MCF 10A (cell line): ENCODE results near the gene TGM6. TPM values are rescaled to one million over a fixed set of nuclear protein-coding genes. Genes with fewer than 3 reads are reported as not detected.
A peak's percentile ranks its signal among the peaks of the same experiment; 100 is the strongest.

Source experiments
- BruUV-seq: library from RNA; stranded (reverse); fragments of 400-500 nt; replicated peaks from 2 replicates; lab custom pipeline; 2021; lab: Mats Ljungman, UMichigan
- CTCF ChIA-PET: fragments of 300-600 bp; sonication (Branson Sonifier 250); formaldehyde crosslinking; extraction: SDS; loops from one replicate; lab custom pipeline; 2021; ENCODE audit warnings: antibody characterized with exemption, inconsistent platforms; lab: Yijun Ruan, JAX
- POLR2A ChIA-PET: fragments of 300-600, 350-650 bp; sonication (Branson Sonifier 250); formaldehyde crosslinking; extraction: SDS; loops from one replicate; lab custom pipeline; 2020; ENCODE audit warnings: antibody characterized with exemption, inconsistent platforms; lab: Yijun Ruan, JAX
- DNase-seq: peaks from one replicate; pipeline ENCODE4 v3.0.0-alpha.2; 2018; ENCODE audit not compliant: unreplicated experiment
- H3K27ac Mint-ChIP-seq: one replicate; pipeline ENCODE4 v1.8.0; 2022; ENCODE audit warnings: mild to moderate bottlenecking, low read depth, mixed read lengths; ENCODE audit not compliant: unreplicated experiment
- H3K27me3 Mint-ChIP-seq: one replicate; pipeline ENCODE4 v1.8.0; 2022; ENCODE audit warnings: mixed read lengths; ENCODE audit not compliant: insufficient read depth, unreplicated experiment
- H3K36me3 Mint-ChIP-seq: one replicate; pipeline ENCODE4 v1.8.0; 2022; ENCODE audit warnings: mild to moderate bottlenecking, moderate library complexity, mixed read lengths; ENCODE audit not compliant: insufficient read depth, unreplicated experiment
- H3K4me1 Mint-ChIP-seq: one replicate; pipeline ENCODE4 v1.8.0; 2022; ENCODE audit warnings: mixed read lengths; ENCODE audit not compliant: insufficient read depth, unreplicated experiment
- H3K4me3 Mint-ChIP-seq: one replicate; pipeline ENCODE4 v1.8.0; 2022; ENCODE audit warnings: mild to moderate bottlenecking, moderate library complexity, mixed read lengths; ENCODE audit not compliant: unreplicated experiment
- H3K9me3 Mint-ChIP-seq: one replicate; pipeline ENCODE4 v1.8.0; 2022; ENCODE audit warnings: mixed read lengths; ENCODE audit not compliant: unreplicated experiment
- CTCF ChIP-seq: fragments of 200-600 bp; IDR thresholded peaks from one replicate; pipeline ENCODE4 v1.8.0; 2022; ENCODE audit warnings: antibody characterized with exemption, mild to moderate bottlenecking; ENCODE audit not compliant: unreplicated experiment
- intact Hi-C: fragments of 100-400 bp; cut with micrococcal nuclease; formaldehyde crosslinking; loops from 2 replicates; pipeline ENCODE4 v1.14.1; 2022
- total RNA-seq: library from RNA; stranded (reverse); gene quantifications from 2 replicates; pipeline ENCODE4 v1.2.3, GENCODE V29; 2022

The TGM6 gene
- total RNA-seq, 1 experiment from 2014 or later: not detected

GRCh38 chr20:2333821-2334220, 46.9 kb upstream of the TGM6 start:
- POLR2A ChIA-PET: interaction anchor here (1.0 kb wide), 1 partner anchor 19 kb away, joined by 4 read pairs; no protein-coding TSS in a partner anchor
- CTCF ChIA-PET: interaction anchor here (1.1 kb wide), 2 partner anchors 17 to 98 kb away, joined by 3 to 4 read pairs; no protein-coding TSS in a partner anchor
- TF ChIP-seq CTCF: no peak

GRCh38 chr20:2335096-2335870, 45.4 kb upstream of the TGM6 start:
- Mint-ChIP-seq H3K9me3 (peaks cover 6% of the 10 kb centered on the region), H3K4me1 (peaks cover 6% of the 10 kb centered on the region), H3K27ac (no peak overlapping the region), H3K36me3 (peaks cover 5% of the 10 kb centered on the region), H3K4me3 (no peak overlapping the region), H3K27me3 (peaks cover 25% of the 10 kb centered on the region)
- BruUV-seq: no TSS peak
- ChIA-PET CTCF (interaction anchor here (0.6 to 1.0 kb wide), 4 partner anchors 8 to 111 kb away, joined by 3 to 4 read pairs (median 3); no protein-coding TSS in a partner anchor), POLR2A (no interaction called here)
- no peak for TF ChIP-seq CTCF
- intact Hi-C loops: no loop called here
- DNase-seq: no peak

More at GRCh38 chr20:2333821-2334220, 46.9 kb upstream of the TGM6 start:
- no TSS peak for BruUV-seq
- no peak for DNase-seq
- Mint-ChIP-seq H3K27ac (no peak overlapping the region), H3K36me3 (peaks cover 5% of the 10 kb centered on the region), H3K4me1 (peaks cover 6% of the 10 kb centered on the region), H3K27me3 (peaks cover 32% of the 10 kb centered on the region), H3K9me3 (peaks cover 6% of the 10 kb centered on the region), H3K4me3 (no peak overlapping the region)
- intact Hi-C loops: no loop called here

GRCh38 chr20:2336471-2336870, 44.2 kb upstream of the TGM6 start:
- POLR2A ChIA-PET: no interaction called here
- intact Hi-C loops: no loop called here
- peaks cover 6% of the 10 kb centered on the region for H3K4me1 Mint-ChIP-seq
- H3K36me3 Mint-ChIP-seq: peaks cover 5% of the 10 kb centered on the region
- no peak for DNase-seq
- H3K27ac Mint-ChIP-seq: no peak overlapping the region
- H3K4me3 Mint-ChIP-seq: no peak overlapping the region
- BruUV-seq: no TSS peak
- TF ChIP-seq CTCF: no peak
- peaks cover 13% of the 10 kb centered on the region for H3K27me3 Mint-ChIP-seq
- CTCF ChIA-PET: interaction anchor here (0.7 kb wide), 1 partner anchor 129 kb away, joined by 4 read pairs; no protein-coding TSS in a partner anchor
- H3K9me3 Mint-ChIP-seq: peaks cover 6% of the 10 kb centered on the region

- ChIA-PET POLR2A (no interaction called here), CTCF (interaction anchor here (0.7 kb wide), 1 partner anchor 63 kb away, joined by 3 read pairs; no protein-coding TSS in a partner anchor)
- Mint-ChIP-seq H3K4me1 (peaks cover 6% of the 10 kb centered on the region), H3K27ac (peak overlapping the region; percentile 59), H3K4me3 (no peak overlapping the region), H3K36me3 (peaks cover 5% of the 10 kb centered on the region), H3K9me3 (peaks cover 6% of the 10 kb centered on the region), H3K27me3 (peaks cover 12% of the 10 kb centered on the region)
- no peak for TF ChIP-seq CTCF
- intact Hi-C loops: no loop called here
- no peak for DNase-seq
- BruUV-seq: no TSS peak
Observed at GRCh38 chr20:2337142-2337541, 43.6 kb upstream of the TGM6 start.
